ENCODE measurements around the gene ATRN. TPM values are rescaled to one million over a fixed set of nuclear protein-coding genes. Genes with fewer than 3 reads are reported as not detected.

The ATRN gene
- total and polyA plus RNA-seq, 2 of the 8 experiments (the other 6 are each of a cell fraction or from before 2014, with no cell fraction given), result 12.0 to 17.4 TPM

GRCh38 chr20:3431109-3431508 lies 39.7 kb upstream of the ATRN start (continued):
- no peak for TF ChIP-seq CTBP2 (IDR thresholded peaks at IDR 0.05; ENCODE audit: borderline replicate concordance, insufficient read depth, insufficient read length, low read length)

All from H1 (cell line).